Liver (tissue), 9 donors: ENCODE results near the gene NIPAL3. TPM values are rescaled to one million over a fixed set of nuclear protein-coding genes. Genes with fewer than 3 reads are reported as not detected.

Experiments used
- DNase-seq: peaks from one replicate; pipeline ENCODE4 v3.0.0-alpha.2; 2017; ENCODE audit warnings: low spot score
- H3K27ac ChIP-seq, 2 donors: one replicate each; pipeline ENCODE4 v1.7.0; 2013; ENCODE audit warnings: inconsistent platforms in 2 of 2, low read length in 2 of 2, control low read depth in 1 of 2, low read depth in 1 of 2, mild to moderate bottlenecking in 1 of 2
- H3K27me3 ChIP-seq, 4 donors: one replicate each; pipeline versions ENCODE4 v1.6.1 to v1.7.0; 2013; ENCODE audit warnings: low read length in 3 of 4, inconsistent platforms in 1 of 4, mild to moderate bottlenecking in 1 of 4, moderate library complexity in 1 of 4; ENCODE audit not compliant: control insufficient read depth in 4 of 4, insufficient read depth in 4 of 4
- H3K36me3 ChIP-seq, 4 donors: one replicate each; pipeline versions ENCODE4 v1.6.1 to v1.7.0; 2013; ENCODE audit warnings: low read length in 3 of 4, mild to moderate bottlenecking in 3 of 4, low read depth in 1 of 4, moderate library complexity in 1 of 4; ENCODE audit not compliant: control insufficient read depth in 4 of 4, insufficient read depth in 3 of 4
- H3K4me1 ChIP-seq, 4 donors: one replicate each; pipeline versions ENCODE4 v1.6.1 to v1.7.0; 2013; ENCODE audit warnings: low read length in 3 of 4, mild to moderate bottlenecking in 3 of 4, moderate library complexity in 1 of 4; ENCODE audit not compliant: control insufficient read depth in 4 of 4, insufficient read depth in 4 of 4
- H3K4me3 ChIP-seq, 3 donors: one replicate each; pipeline versions ENCODE4 v1.6.1 to v1.7.0; 2013; ENCODE audit warnings: low read length in 3 of 3, control low read depth in 1 of 3, low read depth in 1 of 3, mild to moderate bottlenecking in 1 of 3
- H3K9ac ChIP-seq, 2 donors: one replicate each; pipeline ENCODE4 v1.7.0; 2013; ENCODE audit warnings: low read length in 2 of 2, mild to moderate bottlenecking in 2 of 2, moderate library complexity in 2 of 2, control low read depth in 1 of 2, low read depth in 1 of 2
- H3K9me3 ChIP-seq, 4 donors: one replicate each; pipeline versions ENCODE4 v1.6.1 to v1.7.0; 2013; ENCODE audit warnings: low read length in 3 of 4; ENCODE audit not compliant: control insufficient read depth in 4 of 4
- CTCF ChIP-seq: fragments of 150-350 bp; IDR thresholded peaks from 2 replicates; pipeline ENCODE4 v1.5.1; 2017; ENCODE audit warnings: improper control_type of control experiment, low read depth, low read length; ENCODE audit not compliant: missing input control
- EGR1 ChIP-seq, 2 donors: IDR thresholded peaks; 2 replicates each; pipeline ENCODE4 v1.6.1; 2016 to 2018; ENCODE audit warnings: antibody characterized with exemption in 2 of 2, low read depth in 2 of 2
- FOXA1 ChIP-seq: IDR thresholded peaks from 2 replicates; pipeline ENCODE4 v1.6.1; 2016; ENCODE audit warnings: antibody characterized with exemption
- FOXA2 ChIP-seq: IDR thresholded peaks from 2 replicates; pipeline ENCODE4 v1.6.1; 2016; ENCODE audit warnings: antibody characterized with exemption
- HNF4A ChIP-seq, 2 donors: conservative IDR thresholded peaks; 2 replicates each; pipeline ENCODE4 v1.6.1; 2016; ENCODE audit warnings: antibody characterized with exemption in 2 of 2, mild to moderate bottlenecking in 2 of 2
- JUND ChIP-seq, 2 donors: IDR thresholded peaks; 2 replicates each; pipeline ENCODE4 v1.6.1; 2016; ENCODE audit warnings: antibody characterized with exemption in 2 of 2
- MAX ChIP-seq: IDR thresholded peaks from 2 replicates; pipeline ENCODE4 v1.6.1; 2016; ENCODE audit warnings: antibody characterized with exemption
- NR2F2 ChIP-seq: IDR thresholded peaks from 2 replicates; pipeline ENCODE4 v1.6.1; 2016; ENCODE audit warnings: antibody characterized with exemption
- RAD21 ChIP-seq, 2 donors: IDR thresholded peaks; 2 replicates each; pipeline ENCODE4 v1.6.1; 2016; ENCODE audit warnings: antibody characterized with exemption in 2 of 2, mild to moderate bottlenecking in 2 of 2
- REST ChIP-seq: IDR thresholded peaks from 2 replicates; pipeline ENCODE4 v1.6.1; 2016; ENCODE audit warnings: antibody characterized with exemption, mild to moderate bottlenecking
- RXRA ChIP-seq, 2 donors: IDR thresholded peaks; 2 replicates each; pipeline ENCODE4 v1.6.1; 2017 to 2018; ENCODE audit warnings: antibody characterized with exemption in 2 of 2, mild to moderate bottlenecking in 1 of 2
- SP1 ChIP-seq: IDR thresholded peaks from 2 replicates; pipeline ENCODE4 v1.6.1; 2018; ENCODE audit warnings: antibody characterized with exemption, mild to moderate bottlenecking
- TAF1 ChIP-seq: conservative IDR thresholded peaks from 2 replicates; pipeline ENCODE4 v1.6.1; 2016; ENCODE audit warnings: antibody characterized with exemption, mild to moderate bottlenecking
- ZBTB33 ChIP-seq: IDR thresholded peaks from 2 replicates; pipeline ENCODE4 v1.6.1; 2016; ENCODE audit warnings: antibody characterized with exemption
- WGBS: extraction: QIAGEN DNeasy Blood & Tissue Kit; methylation state at CpG from one replicate; pipeline ENCODE4 v1.1.7; 2013; 5-methylcytosine and 5-hydroxymethylcytosine counted together
- polyA plus RNA-seq, 2 donors: library from polyadenylated mRNA; stranded (reverse) in 1 of 2; unstranded in 1 of 2; fragments of 200-250 nt in 1 of 2; fragments of >200 nt in 1 of 2; fragmentation: Nextera tagmentation in 1 of 2; extraction: Ambion mirVana in 1 of 2; gene quantifications; one replicate each; pipeline versions ENCODE4 v1.2.1 to v1.2.3, GENCODE V29; 2013 to 2015
- total RNA-seq, 2 donors: library from RNA; depleted of rRNA; stranded (reverse); fragments of >200 nt; gene quantifications; one replicate each; pipeline ENCODE4 v1.2.3, GENCODE V29; 2014
- donor health status: healthy.
- donor health status: healthy.
- donor health status: healthy.
- donor health status: healthy.
- donor health status: healthy.

NIPAL3 gene
- total and polyA plus RNA-seq, 4 donors: 3.0 to 12.0 (median 6.0) TPM

- H3K9me3 ChIP-seq: no peaks in the 10 kb centered on the region
- 77% methylated on average over 1 of the region's 1 CpG for WGBS
- peaks cover 0 to 1% (median 0%) of the 10 kb centered on the region in 4 donors for H3K36me3 ChIP-seq
- H3K9ac ChIP-seq: no peak overlapping the region
- H3K27ac ChIP-seq: no peak overlapping the region
- no peaks in the 10 kb centered on the region for H3K27me3 ChIP-seq
- H3K4me1 ChIP-seq: no peaks in the 10 kb centered on the region
- H3K4me3 ChIP-seq: no peak overlapping the region
- no peak for TF ChIP-seq JUND (IDR thresholded peaks at IDR 0.05)
- no peak for TF ChIP-seq EGR1 (IDR thresholded peaks at IDR 0.05; ENCODE audit: low read depth in 2 of 2)
- TF ChIP-seq SP1: no peak
- no peak for TF ChIP-seq RAD21 (IDR thresholded peaks at IDR 0.05)
- no peak for TF ChIP-seq MAX
- TF ChIP-seq CTCF: no peak
- no peak for TF ChIP-seq HNF4A (conservative IDR thresholded peaks at IDR 0.05)
- TF ChIP-seq REST: no peak
- TF ChIP-seq FOXA1: no peak
- no peak for TF ChIP-seq NR2F2
- TF ChIP-seq TAF1: no peak
- no peak for DNase-seq
These were observed 15.5 kb upstream of the NIPAL3 start for GRCh38 chr1:24400065-24400464.

- peaks cover 0 to 1% (median 0%) of the 10 kb centered on the region in 4 donors for H3K36me3 ChIP-seq
- no peak for DNase-seq
- no peaks in the 10 kb centered on the region for H3K9me3 ChIP-seq
- no peak overlapping the region for H3K4me3 ChIP-seq
- no peak overlapping the region for H3K27ac ChIP-seq
- 94% methylated on average over 4 of the region's 4 CpGs for WGBS
- H3K27me3 ChIP-seq: no peaks in the 10 kb centered on the region
- TF ChIP-seq RAD21 (IDR thresholded peaks at IDR 0.05) (no peak), FOXA2 (no peak), EGR1 (IDR thresholded peaks at IDR 0.05; ENCODE audit: low read depth in 2 of 2) (no peak), HNF4A (conservative IDR thresholded peaks at IDR 0.05) (no peak), NR2F2 (no peak), RXRA (IDR thresholded peaks at IDR 0.05) (no peak), FOXA1 (no peak), ZBTB33 (no peak)
- no peak overlapping the region for H3K9ac ChIP-seq
- H3K4me1 ChIP-seq: no peaks in the 10 kb centered on the region
These were observed 11.8 kb upstream of the NIPAL3 start for GRCh38 chr1:24403806-24404205.
